Fibroblast of upper back skin (primary cell): ENCODE measurements around the gene CDH2.

ENCODE experiments used
- DNase-seq: peaks from one replicate; pipeline ENCODE4 v3.0.0-alpha.2; 2013

CDH2 gene

GRCh38 chr18:28176948-28177827 lies at the start of gene CDH2:
Gene CDH2, minus strand, starts transcription at chr18:28177130. Its CDS starts 108 bp downstream, at chr18:28177022.
- peak; percentile 96 for DNase-seq

GRCh38 chr18:28212060-28212459 lies 35.1 kb upstream of the CDH2 start:
- DNase-seq: no peak

GRCh38 chr18:28208712-28209265 lies 31.9 kb upstream of the CDH2 start:
- no peak for DNase-seq

DNA sequence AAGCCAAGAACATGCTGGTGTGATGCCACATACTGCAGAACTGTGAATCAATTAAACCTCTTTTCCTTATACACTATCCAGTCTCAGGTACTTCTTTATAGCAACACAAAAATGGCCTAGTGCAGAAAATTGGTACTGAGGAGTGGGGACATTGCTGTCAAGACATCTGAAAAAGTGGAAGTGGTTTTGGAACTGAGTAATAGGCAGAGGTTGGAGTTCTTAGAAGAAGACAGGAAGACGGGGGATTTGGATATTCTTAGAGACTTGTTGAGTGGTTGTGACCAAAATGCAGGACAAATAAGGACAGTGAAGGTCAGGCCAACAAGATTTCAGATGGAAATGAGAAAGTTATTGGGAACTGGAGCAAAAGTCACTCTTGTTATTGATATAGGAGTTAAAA lies 31.3 kb upstream of the CDH2 start:
- DNase-seq: no peak

- DNase-seq: peak; percentile 95
Measured at GRCh38 chr18:28204154-28204553, 27.2 kb upstream of the CDH2 start.

DNA sequence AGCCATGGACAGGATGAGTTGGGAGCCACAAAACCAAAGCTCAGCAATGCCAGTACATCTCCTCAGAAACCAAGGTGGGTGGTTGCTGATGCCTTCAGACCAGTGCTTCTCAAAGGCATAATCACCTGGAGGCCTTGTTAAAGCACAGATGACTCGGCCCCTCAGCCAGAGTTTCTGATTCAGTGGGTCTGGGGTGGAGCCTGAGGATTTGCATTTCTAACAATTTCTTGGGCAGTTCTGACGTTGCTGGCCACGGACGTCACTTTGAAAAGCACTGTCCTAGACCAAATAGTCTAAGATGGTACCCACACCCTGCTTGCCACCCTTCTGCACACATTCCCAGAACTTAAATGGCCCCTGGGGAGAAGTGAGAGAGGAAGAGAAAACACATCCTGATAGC lies 24.1 kb upstream of the CDH2 start:
- no peak for DNase-seq

DNA sequence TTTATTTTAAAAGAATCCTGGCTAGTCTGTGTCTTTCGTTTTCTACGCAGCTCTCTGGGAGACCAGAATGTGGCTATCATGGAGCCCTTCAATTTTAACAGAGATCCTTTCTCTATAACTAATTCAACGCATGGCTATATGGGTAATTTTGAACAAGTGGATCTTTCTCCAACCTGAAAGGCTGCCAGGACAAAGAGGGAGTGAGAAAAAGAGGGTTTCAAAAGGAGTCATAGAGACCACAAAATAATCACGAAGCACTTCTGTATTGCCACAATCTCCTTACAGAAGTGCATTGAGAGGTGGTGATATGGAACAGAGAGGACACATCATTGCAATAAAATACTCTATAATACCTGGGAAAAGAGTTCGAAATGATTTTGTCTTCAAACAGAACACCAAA lies 21.7 kb upstream of the CDH2 start:
- no peak for DNase-seq

DNA sequence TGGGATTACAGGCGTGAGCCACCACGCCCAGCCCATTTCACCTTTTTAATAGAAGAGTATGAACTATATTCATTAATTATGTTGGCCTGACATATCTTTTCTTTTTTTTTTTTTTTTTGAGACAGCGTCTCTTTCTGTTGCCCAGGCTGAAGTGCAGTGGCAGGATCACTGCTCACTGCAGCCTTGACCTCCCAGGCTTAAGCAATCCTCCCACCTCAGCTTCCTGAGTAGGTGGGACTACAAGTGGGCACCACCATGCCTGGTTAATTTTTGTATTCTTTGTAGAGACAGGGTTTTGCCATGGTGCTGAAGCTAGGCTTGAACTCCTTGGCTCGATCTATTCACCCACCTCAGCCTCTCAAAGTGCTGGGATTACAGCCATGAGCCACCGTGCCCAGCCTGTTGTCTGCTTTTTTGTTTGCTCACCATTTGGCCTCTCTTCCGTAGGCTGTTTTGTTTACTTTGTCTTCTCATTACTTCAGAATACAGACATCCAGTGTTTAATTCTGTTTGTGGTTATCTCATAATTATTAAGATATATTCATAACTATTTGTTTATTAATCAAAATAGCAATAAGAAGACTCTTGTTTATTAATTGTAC lies 16.3 kb upstream of the CDH2 start:
- DNase-seq: no peak

DNA sequence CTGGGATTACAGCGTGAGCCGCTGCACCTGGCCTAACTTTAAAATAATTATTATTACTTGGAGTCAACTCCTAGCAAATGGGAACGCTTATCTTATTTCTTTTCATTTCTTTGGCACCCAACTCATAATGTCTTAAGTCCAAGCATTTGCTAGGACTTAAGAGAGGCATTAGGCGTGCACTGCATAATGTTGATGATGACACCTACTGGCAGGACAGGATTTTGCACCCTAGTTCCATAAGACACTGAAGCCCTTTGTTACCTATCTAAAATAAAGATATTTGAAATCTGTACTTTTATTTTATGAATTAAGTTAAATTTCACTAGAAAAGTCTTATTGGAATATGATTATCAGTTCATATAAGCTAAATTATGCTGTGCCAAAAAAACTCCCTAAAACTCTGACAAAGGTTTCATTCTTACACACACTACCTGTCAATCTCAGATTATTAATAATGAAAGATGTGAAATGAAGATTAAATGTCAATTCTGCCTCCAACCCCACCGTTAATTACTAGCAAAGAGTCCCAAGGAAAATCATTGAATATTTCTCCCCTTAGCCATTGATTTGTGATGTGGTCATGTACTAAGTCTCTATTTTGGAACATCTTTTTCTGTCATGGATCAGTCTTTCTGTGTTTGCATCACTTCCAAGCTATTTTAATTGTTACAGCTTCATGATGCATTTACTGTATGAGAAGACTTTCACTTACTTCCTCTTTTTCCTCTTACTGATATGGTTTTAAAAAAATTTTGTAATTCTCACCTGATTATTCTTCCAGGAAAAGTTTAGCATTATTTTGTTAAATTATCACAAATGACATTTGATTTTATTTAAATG lies 12.7 kb upstream of the CDH2 start:
- DNase-seq: peak; percentile 64

GRCh38 chr18:28185121-28185520 lies 8.2 kb upstream of the CDH2 start:
- DNase-seq: no peak

- peak; percentile 85 for DNase-seq
Measured at GRCh38 chr18:28183418-28184078, 6.6 kb upstream of the CDH2 start.

- DNase-seq: no peak
Measured at GRCh38 chr18:28181616-28182015, 4.7 kb upstream of the CDH2 start.

- peak; percentile 71 for DNase-seq
Measured at GRCh38 chr18:28178720-28179119, 1.8 kb upstream of the CDH2 start.

GRCh38 chr18:28177828-28178635 lies 1.1 kb upstream of the CDH2 start:
- DNase-seq: peak; percentile 68

- DNase-seq: no peak
Measured at GRCh38 chr18:28176698-28176947, 307 bp downstream of the CDH2 start.

DNA sequence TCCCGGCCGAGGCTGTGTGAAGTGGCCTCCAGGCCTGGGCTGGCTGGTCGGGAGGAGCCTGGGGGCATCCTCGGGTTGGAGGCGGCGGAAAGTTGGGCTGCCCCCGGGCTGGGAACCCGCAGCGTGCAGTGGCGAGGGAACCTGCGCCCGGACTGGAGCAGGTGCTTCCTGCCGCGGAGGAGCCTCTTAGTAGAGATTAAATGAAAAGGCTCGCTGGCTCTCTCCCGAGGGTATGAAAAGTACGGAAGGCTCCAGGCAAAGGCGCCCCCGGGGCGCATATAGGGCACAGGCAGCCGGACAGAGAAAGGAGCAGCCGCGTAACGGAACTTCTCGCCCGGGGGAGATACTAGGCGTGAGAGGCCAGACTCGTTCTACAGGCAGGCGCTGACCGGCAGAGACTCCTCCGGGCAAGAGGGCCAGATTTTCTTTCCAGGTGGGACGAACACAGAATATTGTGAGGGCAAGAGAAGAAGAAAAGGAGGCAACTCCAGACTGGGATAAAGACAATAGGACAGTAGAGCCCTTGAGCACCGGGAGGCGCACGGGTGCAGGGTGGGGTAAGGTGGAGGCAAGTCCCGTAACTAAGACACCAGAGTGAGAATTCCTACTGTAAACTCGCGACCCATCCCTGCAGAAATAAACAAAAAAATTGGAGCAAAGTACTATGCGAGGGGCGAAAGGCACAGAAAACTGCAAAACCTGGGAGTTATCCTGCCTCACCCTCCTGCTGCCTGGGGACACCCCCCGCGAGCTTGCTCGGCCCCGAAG lies 816 bp downstream of the CDH2 start:
- DNase-seq: no peak

DNA sequence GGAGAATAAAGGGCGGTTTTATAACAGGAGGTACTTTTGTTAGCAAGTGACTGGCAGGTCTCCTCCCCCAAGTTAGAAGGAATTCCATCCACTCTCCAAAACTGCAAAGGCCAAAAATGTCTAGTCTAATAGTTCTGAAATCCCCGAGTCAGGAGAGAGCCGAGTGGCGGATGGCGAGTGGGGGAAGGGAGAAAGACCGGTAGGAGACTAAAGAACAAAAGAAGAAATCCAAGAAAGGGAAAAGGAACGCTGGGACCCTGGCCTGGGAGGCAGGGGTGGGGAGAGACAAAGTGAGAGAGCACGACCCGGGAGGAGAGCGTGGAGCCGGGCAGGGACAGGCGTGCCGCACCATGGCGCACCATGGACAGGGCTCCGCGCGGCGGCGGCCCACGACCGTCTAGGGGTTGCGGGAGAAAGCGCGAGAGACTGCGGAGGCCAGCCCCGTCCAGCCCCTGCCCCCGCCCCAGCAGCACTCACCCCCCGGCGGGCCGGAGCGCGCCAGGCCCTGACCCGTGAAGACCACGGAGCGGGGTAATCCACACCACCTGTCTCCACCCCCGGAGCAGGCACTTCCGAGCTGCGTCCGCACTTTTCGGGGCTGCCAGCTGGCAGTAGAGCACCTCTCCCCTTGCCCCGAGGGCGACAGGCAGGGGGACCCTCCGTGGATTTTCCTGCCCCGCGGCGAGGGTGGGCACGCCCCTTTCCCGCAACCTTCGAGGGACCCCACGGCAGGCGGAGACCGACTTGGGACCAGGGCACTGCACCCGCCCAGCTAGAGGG lies 1.6 kb downstream of the CDH2 start:
- DNase-seq: peak; percentile 68

GRCh38 chr18:28174181-28174905 lies 2.6 kb downstream of the CDH2 start:
- DNase-seq: no peak

DNA sequence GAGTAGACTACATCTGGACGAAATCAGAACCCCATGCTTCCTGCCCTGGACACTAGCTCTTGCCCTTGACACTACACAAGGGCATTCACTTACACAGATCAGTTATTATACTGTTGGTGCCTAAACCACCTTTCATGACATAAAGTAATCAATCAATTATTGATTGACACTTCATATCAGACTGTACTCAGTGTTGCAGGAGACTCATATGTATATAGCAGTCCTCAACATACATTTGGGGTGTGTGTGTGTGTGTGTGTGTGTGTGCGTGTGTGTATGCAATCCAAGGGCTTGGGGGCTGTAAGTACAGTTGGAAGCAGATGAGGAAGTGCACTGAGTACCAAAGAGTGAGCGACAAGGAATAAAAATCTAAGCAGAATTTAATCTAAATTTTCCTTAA lies 5.1 kb downstream of the CDH2 start:
- no peak for DNase-seq

DNA sequence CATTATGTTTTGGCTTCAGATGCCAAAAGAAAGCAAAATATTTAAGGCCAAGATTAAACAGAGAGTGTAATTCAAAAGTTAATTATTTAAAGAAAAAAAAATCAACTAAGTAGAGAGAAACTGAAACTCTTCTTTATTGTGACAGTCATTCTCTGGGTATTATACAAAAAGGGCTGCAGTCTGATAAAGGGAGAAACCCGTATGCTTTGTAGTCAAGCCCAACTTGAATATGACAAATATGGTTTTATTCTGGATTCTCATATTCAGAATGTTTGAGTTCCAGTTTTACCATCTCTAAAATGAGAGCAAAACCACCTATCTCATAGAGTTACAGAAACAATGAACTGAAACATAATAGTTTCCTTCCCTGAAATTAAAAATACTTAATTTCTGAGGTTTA lies 8.2 kb downstream of the CDH2 start:
- no peak for DNase-seq
